Skin epidermis (tissue), 12 donors: ENCODE data around the gene SCD5.

Experiments used
- H3K27ac ChIP-seq, 21 experiments: fragments of 200-600 bp; sonication (generic) in 11 of 21; one replicate each; pipeline ENCODE4 v1.5.0; 2020; ENCODE audit warnings: mild to moderate bottlenecking in 3 of 21, inconsistent platforms in 2 of 21, moderate library complexity in 2 of 21
- H3K4me3 ChIP-seq, 7 experiments: fragments of 200-600 bp; sonication (generic) in 2 of 7; one replicate each; pipeline ENCODE4 v1.5.0; 2020; ENCODE audit warnings: inconsistent platforms in 2 of 7, mild to moderate bottlenecking in 2 of 7, moderate library complexity in 1 of 7

SCD5 gene

DNA sequence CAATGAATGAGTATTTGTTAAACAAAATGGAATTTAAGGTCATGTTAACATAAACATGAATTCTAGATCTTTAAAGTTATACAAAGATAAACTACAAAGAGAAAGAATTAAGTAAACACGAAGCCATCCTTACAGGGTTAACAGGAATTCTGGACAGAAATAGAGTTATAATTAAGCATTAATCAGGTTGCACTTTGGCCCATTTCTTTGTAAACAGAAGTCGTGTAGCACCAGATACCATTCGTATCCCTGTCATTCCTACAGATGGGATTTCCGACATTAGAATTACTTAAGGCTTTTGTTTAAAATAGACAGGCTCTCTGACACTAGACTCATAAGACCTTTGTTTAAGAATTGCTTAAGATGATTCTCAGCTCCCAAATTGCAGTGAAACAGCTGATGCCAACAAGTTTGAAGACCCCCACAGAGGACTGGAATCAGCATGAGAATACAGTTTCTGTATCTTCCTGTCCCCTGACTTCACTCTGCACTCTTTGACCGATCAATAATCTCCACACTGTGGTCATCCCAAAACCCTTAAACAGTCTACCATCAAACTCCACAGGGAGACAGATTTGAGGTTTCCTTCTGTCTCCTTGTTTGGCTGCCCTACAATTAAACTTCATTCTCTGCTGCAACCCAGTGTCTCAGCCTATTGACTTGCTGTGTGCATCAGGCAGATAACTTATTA lies 214.6 kb downstream of the SCD5 start:
- H3K27ac ChIP-seq, result no peak overlapping the region
- H3K4me3 ChIP-seq, result no peak overlapping the region

DNA sequence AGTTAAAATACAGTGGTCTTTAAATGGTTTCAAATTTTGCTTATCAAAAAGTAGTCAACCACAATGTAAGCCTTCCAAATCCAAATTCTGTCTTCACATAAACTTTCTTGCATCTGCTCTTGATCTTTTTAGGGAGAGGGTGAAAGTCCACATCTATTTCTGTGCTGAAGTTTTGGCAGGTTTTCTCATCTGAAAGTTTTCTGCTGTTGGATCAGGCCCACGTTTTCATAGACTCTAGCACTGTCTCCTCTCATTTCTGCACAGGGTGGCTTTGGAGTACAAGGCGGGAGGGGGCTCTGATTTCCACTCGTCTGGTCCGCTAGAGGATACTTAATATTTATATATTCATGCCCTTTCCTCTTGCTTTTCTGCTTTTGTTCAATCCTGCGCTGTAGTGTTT lies 218.7 kb downstream of the SCD5 start:
- Histone ChIP-seq H3K4me3 (no peak overlapping the region), H3K27ac (no peak overlapping the region)
